ENCODE results near the gene TMEM178B. TPM values are rescaled to one million over a fixed set of nuclear protein-coding genes. Genes with fewer than 3 reads are reported as not detected.

The TMEM178B gene
- total RNA-seq, 1 experiment from 2014 or later = 0.11 TPM

DNA sequence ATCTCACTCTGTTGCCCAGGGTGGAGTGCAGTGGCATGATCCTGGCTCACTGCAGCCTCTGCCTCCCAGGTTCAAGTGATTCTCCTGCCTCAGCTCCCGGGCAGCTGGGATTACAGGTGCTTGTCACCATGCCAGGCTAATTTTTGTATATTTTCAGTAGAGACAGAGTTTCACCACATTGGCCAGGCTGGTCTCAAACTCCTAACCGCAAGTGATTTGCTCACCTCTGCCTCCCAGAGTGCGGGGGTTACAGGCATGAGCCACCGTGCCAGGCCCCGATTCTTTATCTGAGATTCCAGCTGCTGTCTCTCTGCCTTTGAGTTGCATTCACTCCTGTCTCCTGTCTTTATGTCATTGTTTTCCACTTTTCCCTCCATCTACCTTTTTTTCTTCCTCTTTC, 168.7 kb downstream of the TMEM178B start:
- no peak overlapping the region for H3K27ac Mint-ChIP-seq (ENCODE audit: unreplicated experiment)
- DNase-seq = no peak
- TF ChIP-seq, protein P1, sequence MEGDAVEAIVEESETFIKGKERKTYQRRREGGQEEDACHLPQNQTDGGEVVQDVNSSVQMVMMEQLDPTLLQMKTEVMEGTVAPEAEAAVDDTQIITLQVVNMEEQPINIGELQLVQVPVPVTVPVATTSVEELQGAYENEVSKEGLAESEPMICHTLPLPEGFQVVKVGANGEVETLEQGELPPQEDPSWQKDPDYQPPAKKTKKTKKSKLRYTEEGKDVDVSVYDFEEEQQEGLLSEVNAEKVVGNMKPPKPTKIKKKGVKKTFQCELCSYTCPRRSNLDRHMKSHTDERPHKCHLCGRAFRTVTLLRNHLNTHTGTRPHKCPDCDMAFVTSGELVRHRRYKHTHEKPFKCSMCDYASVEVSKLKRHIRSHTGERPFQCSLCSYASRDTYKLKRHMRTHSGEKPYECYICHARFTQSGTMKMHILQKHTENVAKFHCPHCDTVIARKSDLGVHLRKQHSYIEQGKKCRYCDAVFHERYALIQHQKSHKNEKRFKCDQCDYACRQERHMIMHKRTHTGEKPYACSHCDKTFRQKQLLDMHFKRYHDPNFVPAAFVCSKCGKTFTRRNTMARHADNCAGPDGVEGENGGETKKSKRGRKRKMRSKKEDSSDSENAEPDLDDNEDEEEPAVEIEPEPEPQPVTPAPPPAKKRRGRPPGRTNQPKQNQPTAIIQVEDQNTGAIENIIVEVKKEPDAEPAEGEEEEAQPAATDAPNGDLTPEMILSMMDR (IDR thresholded peaks at IDR 0.05; ENCODE audit: insufficient read depth in 1 of 2, low read depth in 1 of 2, low read length in 1 of 2, severe bottlenecking in 1 of 2, unreplicated experiment in 1 of 2) = no peak
- no peaks in the 10 kb centered on the region for H3K36me3 Mint-ChIP-seq (ENCODE audit: insufficient read depth, unreplicated experiment)
- Histone ChIP-seq H3K4me3 (ENCODE audit: low read depth, low read length) (no peak overlapping the region), H3K9me3 (no peaks in the 10 kb centered on the region), H3K36me3 (ENCODE audit: control insufficient read depth, insufficient read depth, low read length) (no peaks in the 10 kb centered on the region), H3K4me1 (no peaks in the 10 kb centered on the region), H3K27me3 (replicated peaks; ENCODE audit: control insufficient read depth, insufficient read depth, low read length) (no peaks in the 10 kb centered on the region)
- intact Hi-C loops (cut with micrococcal nuclease; ENCODE audit: unreplicated experiment) = no loop called here
- H3K4me1 Mint-ChIP-seq (ENCODE audit: low read depth, unreplicated experiment) = no peaks in the 10 kb centered on the region
- ChIA-PET CTCF (no interaction called here), POLR2A (no interaction called here)
- H3K27me3 Mint-ChIP-seq (ENCODE audit: insufficient read depth, unreplicated experiment) = peaks cover 19% of the 10 kb centered on the region
- H3K9me3 Mint-ChIP-seq (ENCODE audit: unreplicated experiment) = no peaks in the 10 kb centered on the region
- BruUV-seq (replicated peaks) = no TSS peak
- no peak overlapping the region for H3K4me3 Mint-ChIP-seq (ENCODE audit: unreplicated experiment)

DNA sequence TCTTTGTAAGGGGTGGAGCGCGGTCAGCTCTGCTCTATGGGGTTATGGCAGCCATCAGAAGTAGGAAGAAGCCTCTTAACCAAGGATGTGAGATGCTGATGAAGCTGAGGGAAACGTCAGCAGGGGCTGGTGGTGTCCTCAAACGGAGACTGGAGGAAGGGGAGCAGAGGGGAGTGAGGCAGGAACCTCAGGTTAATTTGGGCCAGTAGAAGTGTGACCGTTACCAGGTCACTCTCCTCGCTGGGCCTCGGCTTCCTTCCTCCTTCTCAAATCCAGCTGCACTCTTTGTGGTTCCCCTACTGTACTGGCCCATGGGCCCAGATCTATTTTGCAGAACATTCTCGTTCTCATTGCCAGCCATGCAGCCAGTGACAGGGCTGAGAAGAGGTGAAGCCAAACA, 169.5 kb downstream of the TMEM178B start:
- H3K4me1 ChIP-seq = no peaks in the 10 kb centered on the region
- no peak overlapping the region for H3K4me3 Mint-ChIP-seq (ENCODE audit: unreplicated experiment)
- intact Hi-C loops (cut with micrococcal nuclease; ENCODE audit: unreplicated experiment) = no loop called here

DNA sequence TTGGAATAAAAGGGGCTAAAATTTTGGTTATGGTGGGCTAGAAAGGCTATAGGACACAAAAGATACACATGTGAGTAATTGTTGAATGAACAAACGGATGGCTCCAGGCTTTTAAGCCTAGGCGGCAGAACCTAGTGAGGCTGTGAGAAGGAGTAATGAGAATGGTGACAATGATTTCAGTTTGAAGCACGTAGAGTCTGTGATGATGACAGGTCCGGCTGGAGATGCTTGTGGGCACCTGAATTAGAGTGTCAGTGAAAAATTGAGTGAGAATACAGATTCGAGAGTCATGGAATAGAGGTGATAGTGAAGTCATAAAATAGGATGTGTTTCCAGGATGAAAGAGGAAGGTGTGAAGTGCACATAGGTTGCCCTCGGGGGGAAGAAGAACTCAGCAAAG, 170.6 kb downstream of the TMEM178B start:
- no peaks in the 10 kb centered on the region for H3K27me3 ChIP-seq (replicated peaks; ENCODE audit: control insufficient read depth, insufficient read depth, low read length)
- intact Hi-C loops (cut with micrococcal nuclease; ENCODE audit: unreplicated experiment) = no loop called here
- TF ChIP-seq, protein P1 (IDR thresholded peaks at IDR 0.05; ENCODE audit: insufficient read depth in 1 of 2, low read depth in 1 of 2, low read length in 1 of 2, severe bottlenecking in 1 of 2, unreplicated experiment in 1 of 2) = no peak
- H3K9me3 ChIP-seq = no peaks in the 10 kb centered on the region
- peaks cover 19% of the 10 kb centered on the region for H3K27me3 Mint-ChIP-seq (ENCODE audit: insufficient read depth, unreplicated experiment)
- no peak for DNase-seq
- H3K4me1 Mint-ChIP-seq (ENCODE audit: low read depth, unreplicated experiment) = no peaks in the 10 kb centered on the region
- H3K36me3 ChIP-seq (ENCODE audit: control insufficient read depth, insufficient read depth, low read length) = no peaks in the 10 kb centered on the region
- no peak overlapping the region for H3K27ac Mint-ChIP-seq (ENCODE audit: unreplicated experiment)
- no peak overlapping the region for H3K4me3 Mint-ChIP-seq (ENCODE audit: unreplicated experiment)
- CTCF ChIA-PET = no interaction called here
- POLR2A ChIA-PET = no interaction called here
- no TSS peak for BruUV-seq (replicated peaks)
- no peak overlapping the region for H3K4me3 ChIP-seq (ENCODE audit: low read depth, low read length)
- no peaks in the 10 kb centered on the region for H3K36me3 Mint-ChIP-seq (ENCODE audit: insufficient read depth, unreplicated experiment)
- no peaks in the 10 kb centered on the region for H3K4me1 ChIP-seq
- H3K9me3 Mint-ChIP-seq (ENCODE audit: unreplicated experiment) = no peaks in the 10 kb centered on the region

More for the DNA sequence above, 169.5 kb downstream of the TMEM178B start:
- H3K9me3 Mint-ChIP-seq (ENCODE audit: unreplicated experiment) = no peaks in the 10 kb centered on the region
- no peak for DNase-seq
- CTCF ChIA-PET = no interaction called here
- POLR2A ChIA-PET = no interaction called here
- H3K36me3 ChIP-seq (ENCODE audit: control insufficient read depth, insufficient read depth, low read length) = no peaks in the 10 kb centered on the region
- H3K27me3 Mint-ChIP-seq (ENCODE audit: insufficient read depth, unreplicated experiment) = peaks cover 19% of the 10 kb centered on the region
- TF ChIP-seq, protein P1 (IDR thresholded peaks at IDR 0.05; ENCODE audit: insufficient read depth in 1 of 2, low read depth in 1 of 2, low read length in 1 of 2, severe bottlenecking in 1 of 2, unreplicated experiment in 1 of 2) = no peak
- H3K9me3 ChIP-seq = no peaks in the 10 kb centered on the region
- H3K4me3 ChIP-seq (ENCODE audit: low read depth, low read length) = no peak overlapping the region
- BruUV-seq (replicated peaks) = no TSS peak
- H3K4me1 Mint-ChIP-seq (ENCODE audit: low read depth, unreplicated experiment) = no peaks in the 10 kb centered on the region
- H3K36me3 Mint-ChIP-seq (ENCODE audit: insufficient read depth, unreplicated experiment) = no peaks in the 10 kb centered on the region
- no peak overlapping the region for H3K27ac Mint-ChIP-seq (ENCODE audit: unreplicated experiment)
- H3K27me3 ChIP-seq (replicated peaks; ENCODE audit: control insufficient read depth, insufficient read depth, low read length) = no peaks in the 10 kb centered on the region

Data from Caco-2 (cell line).